ENCODE data around the gene BRINP3. TPM values are rescaled to one million over a fixed set of nuclear protein-coding genes. Genes with fewer than 3 reads are reported as not detected.

BRINP3 gene
- total RNA-seq, 1 experiment from 2014 or later, result not detected

- no TSS peak for BruUV-seq (replicated peaks)
- Histone ChIP-seq H3K27me3 (replicated peaks; ENCODE audit: insufficient read depth, low read depth, low read length, poor library complexity) (no peaks in the 10 kb centered on the region), H3K36me3 (ENCODE audit: insufficient read depth, low read length, poor library complexity, severe bottlenecking) (no peaks in the 10 kb centered on the region), H3K9me3 (ENCODE audit: low read depth, low read length, poor library complexity, severe bottlenecking) (no peaks in the 10 kb centered on the region), H3K4me3 (ENCODE audit: low read depth, low read length, poor library complexity, severe bottlenecking) (no peak overlapping the region), H3K27ac (ENCODE audit: low read depth, low read length, poor library complexity, severe bottlenecking) (no peak overlapping the region), H3K4me1 (ENCODE audit: insufficient read depth, low read length, poor library complexity, severe bottlenecking) (no peaks in the 10 kb centered on the region)
- POLR2A ChIA-PET (ENCODE audit: low non-redundant PET), result no interaction called here
- CTCF ChIA-PET, result no interaction called here
- DNase-seq (ENCODE audit: low spot score), result no peak
- TF ChIP-seq EZH2 (IDR thresholded peaks at IDR 0.05; ENCODE audit: borderline replicate concordance, low read depth, low read length, poor library complexity, severe bottlenecking) (no peak), CTCF (conservative IDR thresholded peaks at IDR 0.05; ENCODE audit: low read depth, low read length) (no peak)
- intact Hi-C loops (cut with micrococcal nuclease; ENCODE audit: unreplicated experiment), result loop anchor here (10.0 kb wide), 1 partner anchor 1015 kb away; no protein-coding TSS in a partner anchor
These were observed 38.2 kb downstream of the BRINP3 start for GRCh38 chr1:190439447-190439846.

GRCh38 chr1:190436615-190437014, 41.0 kb downstream of the BRINP3 start:
- BruUV-seq (replicated peaks), result no TSS peak
- H3K27ac ChIP-seq (ENCODE audit: low read depth, low read length, poor library complexity, severe bottlenecking), result no peak overlapping the region
- H3K9me3 ChIP-seq (ENCODE audit: low read depth, low read length, poor library complexity, severe bottlenecking), result no peaks in the 10 kb centered on the region
- intact Hi-C loops (cut with micrococcal nuclease; ENCODE audit: unreplicated experiment), result loop anchor here (10.0 kb wide), 1 partner anchor 1012 kb away; no protein-coding TSS in a partner anchor
- H3K27me3 ChIP-seq (replicated peaks; ENCODE audit: insufficient read depth, low read depth, low read length, poor library complexity), result no peaks in the 10 kb centered on the region
- H3K4me3 ChIP-seq (ENCODE audit: low read depth, low read length, poor library complexity, severe bottlenecking), result no peak overlapping the region
- TF ChIP-seq CTCF (conservative IDR thresholded peaks at IDR 0.05; ENCODE audit: low read depth, low read length), result peak; percentile 66
- TF ChIP-seq EZH2 (IDR thresholded peaks at IDR 0.05; ENCODE audit: borderline replicate concordance, low read depth, low read length, poor library complexity, severe bottlenecking), result no peak
- CTCF ChIA-PET, result interaction anchor here (1.1 kb wide), 1 partner anchor 1654 kb away, joined by 3 read pairs; no protein-coding TSS in a partner anchor
- POLR2A ChIA-PET (ENCODE audit: low non-redundant PET), result no interaction called here
- DNase-seq (ENCODE audit: low spot score), result peak; percentile 63
- H3K4me1 ChIP-seq (ENCODE audit: insufficient read depth, low read length, poor library complexity, severe bottlenecking), result no peaks in the 10 kb centered on the region
- no peaks in the 10 kb centered on the region for H3K36me3 ChIP-seq (ENCODE audit: insufficient read depth, low read length, poor library complexity, severe bottlenecking)

GRCh38 chr1:190429932-190430331, 47.7 kb downstream of the BRINP3 start:
- intact Hi-C loops (cut with micrococcal nuclease; ENCODE audit: unreplicated experiment), result loop anchor here (10.0 kb wide), 1 partner anchor 1005 kb away; no protein-coding TSS in a partner anchor
- BruUV-seq (replicated peaks), result no TSS peak
- POLR2A ChIA-PET (ENCODE audit: low non-redundant PET), result no interaction called here

More at GRCh38 chr1:190429932-190430331, 47.7 kb downstream of the BRINP3 start:
- Histone ChIP-seq H3K4me1 (ENCODE audit: insufficient read depth, low read length, poor library complexity, severe bottlenecking) (peaks cover 16% of the 10 kb centered on the region), H3K4me3 (ENCODE audit: low read depth, low read length, poor library complexity, severe bottlenecking) (no peak overlapping the region), H3K36me3 (ENCODE audit: insufficient read depth, low read length, poor library complexity, severe bottlenecking) (no peaks in the 10 kb centered on the region), H3K27me3 (replicated peaks; ENCODE audit: insufficient read depth, low read depth, low read length, poor library complexity) (no peaks in the 10 kb centered on the region), H3K27ac (ENCODE audit: low read depth, low read length, poor library complexity, severe bottlenecking) (no peak overlapping the region), H3K9me3 (ENCODE audit: low read depth, low read length, poor library complexity, severe bottlenecking) (no peaks in the 10 kb centered on the region)
- CTCF ChIA-PET, result no interaction called here
- no peak for DNase-seq (ENCODE audit: low spot score)
- no peak for TF ChIP-seq EZH2 (IDR thresholded peaks at IDR 0.05; ENCODE audit: borderline replicate concordance, low read depth, low read length, poor library complexity, severe bottlenecking)
- TF ChIP-seq CTCF (conservative IDR thresholded peaks at IDR 0.05; ENCODE audit: low read depth, low read length), result no peak
